Neural cell (in vitro differentiated cells): ENCODE results near the gene OSBPL1A.

Experiments
- EP300 ChIP-seq: fragments of 450-650 bp; conservative IDR thresholded peaks from 2 replicates; pipeline ENCODE4 v1.6.1; 2014; ENCODE audit warnings: antibody characterized with exemption, mild to moderate bottlenecking, moderate library complexity; ENCODE audit not compliant: poor library complexity, severe bottlenecking
- EZH2 ChIP-seq: fragments of 200-600, 300-800 bp; shearing (Covaris generic), sonication (generic); IDR thresholded peaks from 2 replicates; pipeline ENCODE4 v1.6.1; 2014; ENCODE audit warnings: antibody characterized with exemption, low read length, borderline replicate concordance, mild to moderate bottlenecking; ENCODE audit not compliant: insufficient read depth, poor library complexity, severe bottlenecking
- MXI1 ChIP-seq: fragments of 450-650 bp; conservative IDR thresholded peaks from 2 replicates; pipeline ENCODE4 v1.6.1; 2014; ENCODE audit warnings: antibody characterized with exemption, mild to moderate bottlenecking; ENCODE audit not compliant: poor library complexity, severe bottlenecking
- POLR2AphosphoS5 ChIP-seq: IDR thresholded peaks from 2 replicates; pipeline ENCODE4 v1.6.1; 2012
- RAD21 ChIP-seq: fragments of 450-650 bp; conservative IDR thresholded peaks from 2 replicates; pipeline ENCODE4 v1.6.1; 2014; ENCODE audit warnings: antibody characterized with exemption, mild to moderate bottlenecking, moderate library complexity
- SMC3 ChIP-seq: fragments of 450-650 bp; conservative IDR thresholded peaks from 2 replicates; pipeline ENCODE4 v1.6.1; 2014; ENCODE audit warnings: antibody characterized with exemption, mild to moderate bottlenecking, moderate library complexity; ENCODE audit not compliant: poor library complexity
- TF ChIP-seq, protein P1 (sequence below): fragments of 450-650 bp; IDR thresholded peaks from 2 replicates; pipeline ENCODE4 v1.5.1; 2014; ENCODE audit warnings: antibody characterized with exemption, mild to moderate bottlenecking, moderate library complexity; ENCODE audit not compliant: poor library complexity, severe bottlenecking

DNA sequence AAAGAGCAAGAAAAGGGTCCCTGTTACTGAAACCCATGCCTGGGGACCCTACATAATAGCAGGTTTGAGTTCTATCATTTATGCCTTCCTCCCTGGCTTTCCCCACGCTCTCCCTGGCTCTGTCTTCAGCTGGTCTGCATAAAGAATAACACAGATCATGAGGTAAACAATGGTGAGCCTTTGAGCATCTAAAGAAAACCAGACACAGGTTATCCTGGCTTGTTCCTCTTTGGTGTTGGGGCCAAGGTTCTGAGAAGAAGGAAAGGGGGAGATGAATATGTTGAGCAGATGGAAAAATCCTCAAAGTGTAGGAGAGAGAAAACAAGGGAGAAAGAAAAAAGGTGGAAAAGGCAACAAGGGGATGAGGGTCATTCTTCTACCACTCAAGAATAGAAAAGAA is 131.5 kb downstream of the OSBPL1A start:
- TF ChIP-seq, protein P1, sequence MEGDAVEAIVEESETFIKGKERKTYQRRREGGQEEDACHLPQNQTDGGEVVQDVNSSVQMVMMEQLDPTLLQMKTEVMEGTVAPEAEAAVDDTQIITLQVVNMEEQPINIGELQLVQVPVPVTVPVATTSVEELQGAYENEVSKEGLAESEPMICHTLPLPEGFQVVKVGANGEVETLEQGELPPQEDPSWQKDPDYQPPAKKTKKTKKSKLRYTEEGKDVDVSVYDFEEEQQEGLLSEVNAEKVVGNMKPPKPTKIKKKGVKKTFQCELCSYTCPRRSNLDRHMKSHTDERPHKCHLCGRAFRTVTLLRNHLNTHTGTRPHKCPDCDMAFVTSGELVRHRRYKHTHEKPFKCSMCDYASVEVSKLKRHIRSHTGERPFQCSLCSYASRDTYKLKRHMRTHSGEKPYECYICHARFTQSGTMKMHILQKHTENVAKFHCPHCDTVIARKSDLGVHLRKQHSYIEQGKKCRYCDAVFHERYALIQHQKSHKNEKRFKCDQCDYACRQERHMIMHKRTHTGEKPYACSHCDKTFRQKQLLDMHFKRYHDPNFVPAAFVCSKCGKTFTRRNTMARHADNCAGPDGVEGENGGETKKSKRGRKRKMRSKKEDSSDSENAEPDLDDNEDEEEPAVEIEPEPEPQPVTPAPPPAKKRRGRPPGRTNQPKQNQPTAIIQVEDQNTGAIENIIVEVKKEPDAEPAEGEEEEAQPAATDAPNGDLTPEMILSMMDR = no peak
- TF ChIP-seq POLR2AphosphoS5 (no peak), SMC3 (no peak), EZH2 (no peak), MXI1 (no peak), EP300 (no peak), RAD21 (no peak)
